Caco-2 (cell line): ENCODE results near the gene PRRG2. TPM values are rescaled to one million over a fixed set of nuclear protein-coding genes. Genes with fewer than 3 reads are reported as not detected.

ENCODE experiments used
- BruUV-seq: library from RNA; stranded (reverse); fragments of 400-500 nt; replicated peaks from 2 replicates; lab custom pipeline; 2021; lab: Mats Ljungman, UMichigan
- CTCF ChIA-PET: fragments of 300-600 bp; sonication (Branson Sonifier 250); formaldehyde crosslinking; loops from one replicate; lab custom pipeline; 2022; ENCODE audit warnings: antibody characterized with exemption; lab: Charles Lee
- POLR2A ChIA-PET: fragments of 300-600 bp; sonication (Branson Sonifier 250); formaldehyde crosslinking; loops from one replicate; lab custom pipeline; 2022; ENCODE audit warnings: antibody characterized with exemption; lab: Charles Lee
- DNase-seq, 2 experiments: peaks; one replicate each; pipeline versions ENCODE4 v3.0.0 to v3.0.0-alpha.2; 2020 to 2022
- H3K27me3 ChIP-seq: replicated peaks from 2 replicates; pipeline ENCODE4 v1.6.0; 2011; ENCODE audit warnings: low read length; ENCODE audit not compliant: control insufficient read depth, insufficient read depth
- H3K36me3 ChIP-seq: 2 replicates; pipeline ENCODE4 v1.5.1; 2011; ENCODE audit warnings: low read length; ENCODE audit not compliant: control insufficient read depth, insufficient read depth
- H3K4me1 ChIP-seq: fragments of 250-450 bp; sonication (Bioruptor Pico); 2 replicates; pipeline ENCODE4 v1.5.1; 2020; ENCODE audit warnings: mild to moderate bottlenecking
- H3K4me3 ChIP-seq: 2 replicates; pipeline ENCODE4 v1.5.1; 2011; ENCODE audit warnings: low read depth, mild to moderate bottlenecking, control low read depth, low read length
- H3K9me3 ChIP-seq: fragments of 250-450 bp; sonication (Bioruptor Pico); 2 replicates; pipeline ENCODE4 v1.5.1; 2020; ENCODE audit warnings: mild to moderate bottlenecking, moderate library complexity
- H3K27ac Mint-ChIP-seq: one replicate; pipeline ENCODE4 v1.8.0; 2022; ENCODE audit warnings: mixed read lengths; ENCODE audit not compliant: unreplicated experiment
- H3K27me3 Mint-ChIP-seq: one replicate; pipeline ENCODE4 v1.8.0; 2022; ENCODE audit warnings: mixed read lengths; ENCODE audit not compliant: insufficient read depth, unreplicated experiment
- H3K36me3 Mint-ChIP-seq: one replicate; pipeline ENCODE4 v1.8.0; 2022; ENCODE audit warnings: mild to moderate bottlenecking, mixed read lengths; ENCODE audit not compliant: insufficient read depth, unreplicated experiment
- H3K4me1 Mint-ChIP-seq: one replicate; pipeline ENCODE4 v1.8.0; 2022; ENCODE audit warnings: low read depth, mixed read lengths; ENCODE audit not compliant: unreplicated experiment
- H3K4me3 Mint-ChIP-seq: one replicate; pipeline ENCODE4 v1.8.0; 2022; ENCODE audit warnings: mild to moderate bottlenecking, moderate library complexity, mixed read lengths; ENCODE audit not compliant: unreplicated experiment
- H3K9me3 Mint-ChIP-seq: one replicate; pipeline ENCODE4 v1.8.0; 2022; ENCODE audit warnings: mixed read lengths; ENCODE audit not compliant: unreplicated experiment
- CTCF ChIP-seq, 2 experiments: fragments of 200-600 bp in 1 of 2; IDR thresholded peaks; 1 replicate in 1 of 2; 2 replicates in 1 of 2; pipeline versions ENCODE4 v1.5.1 to v1.8.0; 2011 to 2022; ENCODE audit warnings: antibody characterized with exemption in 1 of 2, control low read depth in 1 of 2, inconsistent platforms in 1 of 2, low read depth in 1 of 2, low read length in 1 of 2, mild to moderate bottlenecking in 1 of 2, moderate library complexity in 1 of 2; ENCODE audit not compliant: insufficient read depth in 1 of 2, severe bottlenecking in 1 of 2, unreplicated experiment in 1 of 2
- intact Hi-C: fragments of 100-400 bp; cut with micrococcal nuclease; formaldehyde crosslinking; loops from one replicate; pipeline ENCODE4 v1.10.0; 2022; ENCODE audit not compliant: unreplicated experiment
- total RNA-seq: library from RNA; stranded (reverse); gene quantifications from 2 replicates; pipeline ENCODE4 v1.2.3, GENCODE V29; 2022

PRRG2 gene
- total RNA-seq, 1 experiment from 2014 or later, result 7.7 TPM

- Histone ChIP-seq H3K27me3 (no peaks in the 10 kb centered on the region), H3K9me3 (no peaks in the 10 kb centered on the region), H3K36me3 (no peaks in the 10 kb centered on the region; the same call in 1 of the 2 replicates), H3K4me3 (peak overlapping the region; percentile 0), H3K4me1 (peaks cover 26% of the 10 kb centered on the region)
- peak; percentile 84 for DNase-seq
- no peaks in the 10 kb centered on the region for H3K9me3 Mint-ChIP-seq
- CTCF ChIA-PET, result interaction anchor here (0.5 to 1.8 kb wide), 7 partner anchors 15 to 169 kb away, joined by 3 to 17 read pairs (median 4); no protein-coding TSS in a partner anchor
- peaks cover 22% of the 10 kb centered on the region for H3K4me1 Mint-ChIP-seq
- intact Hi-C loops, result loop anchor here (1.0 kb wide), 1 partner anchor 18 kb away; no protein-coding TSS in a partner anchor
- peak overlapping the region; percentile 75 for H3K4me3 Mint-ChIP-seq
- peak overlapping the region; percentile 97 for H3K27ac Mint-ChIP-seq
- POLR2A ChIA-PET, result interaction anchor here (0.6 to 1.7 kb wide), 8 partner anchors 16 to 375 kb away, joined by 3 to 10 read pairs (median 4); partner anchors contain the start of genes NOSIP and RRAS
- TSS peak; percentile 83 for BruUV-seq
- H3K36me3 Mint-ChIP-seq, result peaks cover 77% of the 10 kb centered on the region
- H3K27me3 Mint-ChIP-seq, result no peaks in the 10 kb centered on the region
- TF ChIP-seq CTCF (IDR thresholded peaks at IDR 0.05; ENCODE audit: insufficient read depth in 1 of 2, low read depth in 1 of 2, low read length in 1 of 2, severe bottlenecking in 1 of 2, unreplicated experiment in 1 of 2), result no peak
Measured at GRCh38 chr19:49553451-49554271, 27.5 kb upstream of the PRRG2 start.

GRCh38 chr19:49554701-49555181 is 26.4 kb upstream of the PRRG2 start:
- Histone ChIP-seq H3K4me1 (peaks cover 26% of the 10 kb centered on the region), H3K4me3 (no peak overlapping the region), H3K9me3 (no peaks in the 10 kb centered on the region), H3K36me3 (no peaks in the 10 kb centered on the region; the same call in 1 of the 2 replicates), H3K27me3 (no peaks in the 10 kb centered on the region)
- H3K36me3 Mint-ChIP-seq, result peaks cover 76% of the 10 kb centered on the region
- no TSS peak for BruUV-seq
- H3K27me3 Mint-ChIP-seq, result no peaks in the 10 kb centered on the region
- H3K27ac Mint-ChIP-seq, result peak overlapping the region; percentile 97
- intact Hi-C loops, result no loop called here
- no peaks in the 10 kb centered on the region for H3K9me3 Mint-ChIP-seq
- peaks cover 17% of the 10 kb centered on the region for H3K4me1 Mint-ChIP-seq
- H3K4me3 Mint-ChIP-seq, result peak overlapping the region; percentile 75
- no peak for TF ChIP-seq CTCF (IDR thresholded peaks at IDR 0.05; ENCODE audit: insufficient read depth in 1 of 2, low read depth in 1 of 2, low read length in 1 of 2, severe bottlenecking in 1 of 2, unreplicated experiment in 1 of 2)
- ChIA-PET POLR2A (interaction anchor here (1.7 kb wide), 1 partner anchor 85 kb away, joined by 5 read pairs; the partner anchor contains the start of gene RRAS), CTCF (interaction anchor here (1.7 to 1.8 kb wide), 2 partner anchors 15 to 48 kb away, joined by 6 to 17 read pairs; no protein-coding TSS in a partner anchor)
- DNase-seq, result no peak

- Mint-ChIP-seq H3K4me3 (no peak overlapping the region), H3K9me3 (no peaks in the 10 kb centered on the region), H3K36me3 (peaks cover 82% of the 10 kb centered on the region), H3K27me3 (no peaks in the 10 kb centered on the region), H3K4me1 (peaks cover 15% of the 10 kb centered on the region), H3K27ac (no peak overlapping the region)
- H3K27me3 ChIP-seq, result no peaks in the 10 kb centered on the region
- H3K4me1 ChIP-seq, result peaks cover 26% of the 10 kb centered on the region
- DNase-seq, result peak; percentile 51 to 66
- TF ChIP-seq CTCF (IDR thresholded peaks at IDR 0.05; ENCODE audit: insufficient read depth in 1 of 2, low read depth in 1 of 2, low read length in 1 of 2, severe bottlenecking in 1 of 2, unreplicated experiment in 1 of 2), result no peak
- no peak overlapping the region for H3K4me3 ChIP-seq
- CTCF ChIA-PET, result no interaction called here
- intact Hi-C loops, result no loop called here
- no peaks in the 10 kb centered on the region for H3K9me3 ChIP-seq
- H3K36me3 ChIP-seq, result no peaks in the 10 kb centered on the region; the same call in 1 of the 2 replicates
- POLR2A ChIA-PET, result no interaction called here
- BruUV-seq, result no TSS peak
Measured at GRCh38 chr19:49555600-49556411, 25.3 kb upstream of the PRRG2 start.
